Muscle of leg (tissue), 11 donors: ENCODE results near the gene SLC44A3. TPM values are rescaled to one million over a fixed set of nuclear protein-coding genes. Genes with fewer than 3 reads are reported as not detected.
A peak's percentile ranks its signal among the peaks of the same experiment; 100 is the strongest.

Experiments used
- DNase-seq: peaks from one replicate; pipeline ENCODE4 v3.0.0; 2013
- H3K27ac ChIP-seq: one replicate; pipeline ENCODE4 v1.5.1; 2013; ENCODE audit warnings: mild to moderate bottlenecking, low read length, control low read depth
- H3K27me3 ChIP-seq: one replicate; pipeline ENCODE4 v1.6.1; 2013; ENCODE audit warnings: low read length; ENCODE audit not compliant: control insufficient read depth, insufficient read depth
- H3K36me3 ChIP-seq: one replicate; pipeline ENCODE4 v1.6.1; 2013; ENCODE audit warnings: low read length; ENCODE audit not compliant: control insufficient read depth, insufficient read depth
- H3K4me1 ChIP-seq: one replicate; pipeline ENCODE4 v1.6.1; 2013; ENCODE audit warnings: low read length; ENCODE audit not compliant: control insufficient read depth, insufficient read depth
- H3K4me3 ChIP-seq: one replicate; pipeline ENCODE4 v1.5.1; 2013; ENCODE audit warnings: low read length, control low read depth
- H3K9me3 ChIP-seq: replicated peaks from 2 replicates; pipeline ENCODE4 v1.6.1; 2013; ENCODE audit warnings: low read depth, low read length; ENCODE audit not compliant: control insufficient read depth
- WGBS: methylation state at CpG from one replicate; pipeline ENCODE4 v1.1.5; 2013; ENCODE audit warnings: missing lambda C conversion rate; ENCODE audit not compliant: insufficient coverage; 5-methylcytosine and 5-hydroxymethylcytosine counted together
- polyA plus RNA-seq, 8 donors: library from polyadenylated mRNA; unstranded; fragments of 120-200 nt; gene quantifications; one replicate each; pipeline versions ENCODE4 v1.2.1 to v1.2.3, GENCODE V29; 2013; ENCODE audit warnings: inconsistent platforms in 1 of 8, low replicate concordance in 1 of 8; ENCODE audit not compliant: insufficient read length in 8 of 8, insufficient read depth in 1 of 8
- total RNA-seq: library from RNA; stranded (reverse); fragments of 120-200 nt; gene quantifications from one replicate; pipeline ENCODE4 v1.2.4, GENCODE V29; 2013

The SLC44A3 gene
- total and polyA plus RNA-seq, 9 donors, result 2.1 to 5.2 (median 3.7) TPM

GRCh38 chr1:94783342-94784189 lies 36.6 kb upstream of the SLC44A3 start:
- Histone ChIP-seq H3K4me1 (peaks cover 8% of the 10 kb centered on the region), H3K27ac (peak overlapping the region; percentile 10)
- whole genome bisulfite sequencing, result 73% methylated on average over 8 of the region's 12 CpGs

DNA sequence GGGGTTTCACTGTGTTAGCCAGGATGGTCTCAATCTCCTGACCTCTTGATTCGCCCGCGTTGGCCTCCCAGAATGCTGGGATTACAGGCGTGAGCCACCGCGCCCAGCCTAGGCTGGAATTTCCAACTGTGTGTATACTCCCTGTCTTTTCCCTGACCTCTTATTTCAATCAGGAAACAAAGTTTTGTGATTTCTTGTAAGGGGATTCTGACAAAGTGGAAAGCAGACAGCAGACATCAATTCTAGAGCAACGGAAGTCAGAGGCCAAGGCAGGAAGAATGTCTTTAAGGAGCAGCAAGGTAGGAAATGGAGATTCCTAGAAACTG lies 36.0 kb upstream of the SLC44A3 start:
- Histone ChIP-seq H3K4me3 (no peak overlapping the region), H3K9me3 (no peaks in the 10 kb centered on the region), H3K36me3 (no peaks in the 10 kb centered on the region), H3K4me1 (peaks cover 8% of the 10 kb centered on the region), H3K27me3 (no peaks in the 10 kb centered on the region), H3K27ac (no peak overlapping the region)
- DNase-seq, result no peak
- 84% methylated on average over 4 of the region's 7 CpGs for WGBS

More at GRCh38 chr1:94783342-94784189, 36.6 kb upstream of the SLC44A3 start:
- H3K9me3 ChIP-seq, result no peaks in the 10 kb centered on the region
- H3K36me3 ChIP-seq, result no peaks in the 10 kb centered on the region
- H3K4me3 ChIP-seq, result no peak overlapping the region
- DNase-seq, result peak; percentile 75
- no peaks in the 10 kb centered on the region for H3K27me3 ChIP-seq

GRCh38 chr1:94787691-94788090 lies 32.5 kb upstream of the SLC44A3 start:
- Histone ChIP-seq H3K27me3 (no peaks in the 10 kb centered on the region), H3K4me3 (no peak overlapping the region), H3K4me1 (peaks cover 8% of the 10 kb centered on the region), H3K36me3 (no peaks in the 10 kb centered on the region), H3K27ac (no peak overlapping the region), H3K9me3 (no peaks in the 10 kb centered on the region)
- DNase-seq, result no peak
- WGBS, result no CpG with 5 or more reads among the region's 1 CpG

DNA sequence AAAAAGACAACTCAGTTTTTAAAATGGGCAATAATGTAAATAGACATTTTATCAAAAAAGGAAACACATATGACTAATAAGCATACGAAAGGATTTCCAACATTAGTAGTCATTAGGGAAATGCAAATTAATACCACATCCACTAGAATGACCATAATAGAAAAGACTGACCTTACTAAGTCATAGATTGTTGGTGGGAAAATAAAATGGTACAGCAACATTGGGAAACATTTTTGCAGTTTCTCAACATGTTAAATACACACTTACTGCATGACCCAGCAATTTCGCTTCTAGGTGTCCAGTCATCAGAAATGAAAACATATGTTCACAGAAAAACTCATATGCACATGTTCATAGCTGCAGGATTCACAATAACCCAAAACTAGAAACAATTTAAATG lies 29.9 kb upstream of the SLC44A3 start:
- no peaks in the 10 kb centered on the region for H3K27me3 ChIP-seq
- H3K4me3 ChIP-seq, result no peak overlapping the region
- DNase-seq, result no peak
- H3K4me1 ChIP-seq, result peaks cover 6% of the 10 kb centered on the region
- no peaks in the 10 kb centered on the region for H3K36me3 ChIP-seq
- H3K27ac ChIP-seq, result no peak overlapping the region
- H3K9me3 ChIP-seq, result no peaks in the 10 kb centered on the region
- WGBS, result no CpG with 5 or more reads among the region's 2 CpGs

GRCh38 chr1:94790670-94791069 lies 29.5 kb upstream of the SLC44A3 start:
- no peak overlapping the region for H3K27ac ChIP-seq
- WGBS, result no CpG with 5 or more reads among the region's 1 CpG
- H3K4me1 ChIP-seq, result peaks cover 6% of the 10 kb centered on the region
- H3K27me3 ChIP-seq, result no peaks in the 10 kb centered on the region
- H3K36me3 ChIP-seq, result no peaks in the 10 kb centered on the region
- no peak for DNase-seq
- no peak overlapping the region for H3K4me3 ChIP-seq
- no peaks in the 10 kb centered on the region for H3K9me3 ChIP-seq

DNA sequence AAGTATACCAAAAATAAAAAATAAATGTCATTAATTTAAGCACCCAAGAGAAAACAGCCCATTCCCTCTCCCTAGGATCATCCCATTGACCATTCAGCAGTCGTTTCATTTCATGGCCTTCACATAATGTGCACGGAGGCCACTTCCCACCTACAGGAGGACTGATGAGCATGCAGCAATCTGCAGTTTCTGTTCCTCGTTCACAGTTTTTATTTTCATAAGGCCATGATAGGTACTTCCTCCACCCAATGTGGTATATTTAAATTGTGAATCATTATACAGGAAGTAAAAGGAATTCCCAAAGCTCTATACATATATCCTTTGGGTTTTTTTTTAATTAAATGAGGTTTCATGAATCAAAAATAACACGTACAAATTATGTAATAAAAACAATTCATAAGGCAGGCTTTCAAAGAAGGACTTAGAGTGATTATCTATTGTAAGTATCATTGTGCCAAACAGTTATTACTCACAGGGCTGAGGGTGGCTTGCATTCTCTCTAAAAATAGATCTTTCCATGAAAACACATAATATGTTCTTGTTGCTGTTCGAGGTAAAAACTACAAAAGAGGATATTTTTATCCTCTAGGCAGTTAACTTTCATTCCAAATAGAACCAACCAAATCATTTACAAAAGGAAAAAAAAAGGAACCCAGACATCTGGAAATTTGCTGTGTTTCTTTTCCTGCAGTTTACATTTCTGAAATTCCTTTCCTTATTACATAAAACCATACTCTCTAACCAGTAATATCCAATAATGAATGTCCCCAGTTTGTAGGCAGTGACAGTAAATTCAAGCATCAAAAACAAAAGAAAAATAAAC lies 27.5 kb upstream of the SLC44A3 start:
- DNase-seq, result peak; percentile 64
- H3K27me3 ChIP-seq, result no peaks in the 10 kb centered on the region
- H3K27ac ChIP-seq, result peak overlapping the region; percentile 56
- no peak overlapping the region for H3K4me3 ChIP-seq
- peaks cover 6% of the 10 kb centered on the region for H3K4me1 ChIP-seq
- no peaks in the 10 kb centered on the region for H3K9me3 ChIP-seq
- H3K36me3 ChIP-seq, result no peaks in the 10 kb centered on the region
- 32% methylated on average over 2 of the region's 5 CpGs for WGBS

- H3K27ac ChIP-seq, result peak overlapping the region; percentile 56
Measured at GRCh38 chr1:94793296-94793656, 26.9 kb upstream of the SLC44A3 start.

GRCh38 chr1:94795434-94795833 lies 24.7 kb upstream of the SLC44A3 start:
- DNase-seq, result peak; percentile 25
- peaks cover 6% of the 10 kb centered on the region for H3K4me1 ChIP-seq
- WGBS, result 63% methylated on average over 6 of the region's 7 CpGs

More at GRCh38 chr1:94793296-94793656, 26.9 kb upstream of the SLC44A3 start:
- peaks cover 6% of the 10 kb centered on the region for H3K4me1 ChIP-seq
- H3K9me3 ChIP-seq, result no peaks in the 10 kb centered on the region
- no peaks in the 10 kb centered on the region for H3K27me3 ChIP-seq
- DNase-seq, result peak; percentile 49
- 84% methylated on average over 4 of the region's 5 CpGs for WGBS
- no peaks in the 10 kb centered on the region for H3K36me3 ChIP-seq
- H3K4me3 ChIP-seq, result no peak overlapping the region

DNA sequence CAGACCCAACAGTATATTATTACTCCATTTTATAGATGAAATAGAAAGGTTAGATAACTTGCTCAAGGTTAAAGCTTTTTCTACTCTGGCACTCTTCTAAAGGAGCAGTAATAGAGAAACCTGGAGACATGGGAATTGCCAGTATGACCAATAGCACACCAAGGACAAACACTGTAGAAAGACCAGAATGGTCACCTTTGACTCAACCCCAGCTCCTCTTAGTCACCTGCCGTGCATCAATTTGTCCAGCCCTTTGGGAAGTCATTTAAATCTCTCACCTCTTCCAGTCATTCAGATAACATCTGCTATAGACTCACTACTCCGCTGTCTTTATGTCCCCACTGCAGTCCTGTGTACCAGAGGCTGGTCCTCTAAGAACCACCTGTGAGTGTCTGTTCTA lies 23.9 kb upstream of the SLC44A3 start:
- WGBS, result 96% methylated on average over 2 of the region's 2 CpGs

More at GRCh38 chr1:94795434-94795833, 24.7 kb upstream of the SLC44A3 start:
- Histone ChIP-seq H3K9me3 (no peaks in the 10 kb centered on the region), H3K36me3 (no peaks in the 10 kb centered on the region), H3K4me3 (no peak overlapping the region), H3K27ac (no peak overlapping the region), H3K27me3 (no peaks in the 10 kb centered on the region)

DNA sequence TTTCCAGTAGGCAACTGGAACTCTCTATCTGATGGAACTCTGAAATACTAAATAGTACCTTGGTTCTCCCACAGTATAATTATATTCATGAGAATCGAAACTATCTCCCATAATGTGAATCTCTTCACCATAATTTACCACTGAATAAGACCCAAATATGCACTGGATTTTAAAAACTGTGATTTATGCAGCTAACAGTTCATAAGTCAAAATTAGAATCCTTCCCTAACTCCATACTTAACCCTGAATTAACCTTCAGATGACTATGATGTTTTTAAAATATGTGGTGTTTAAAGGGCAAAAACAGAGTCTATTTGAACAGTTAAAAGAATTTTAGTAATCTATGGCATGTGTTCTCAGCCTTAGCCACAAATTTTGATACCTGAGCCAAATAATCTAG lies 22.9 kb upstream of the SLC44A3 start:
- no peaks in the 10 kb centered on the region for H3K36me3 ChIP-seq
- no peak for DNase-seq
- no peak overlapping the region for H3K4me3 ChIP-seq
- H3K27ac ChIP-seq, result no peak overlapping the region
- peaks cover 10% of the 10 kb centered on the region for H3K4me1 ChIP-seq
- WGBS, result no CpG with 5 or more reads among the region's 1 CpG
- no peaks in the 10 kb centered on the region for H3K9me3 ChIP-seq
- H3K27me3 ChIP-seq, result no peaks in the 10 kb centered on the region

More for the DNA sequence above, 23.9 kb upstream of the SLC44A3 start:
- no peak overlapping the region for H3K4me3 ChIP-seq
- no peaks in the 10 kb centered on the region for H3K36me3 ChIP-seq
- DNase-seq, result no peak
- H3K27me3 ChIP-seq, result no peaks in the 10 kb centered on the region
- H3K4me1 ChIP-seq, result peaks cover 6% of the 10 kb centered on the region
- H3K27ac ChIP-seq, result no peak overlapping the region
- no peaks in the 10 kb centered on the region for H3K9me3 ChIP-seq
